BLaER1 treated with 17β-estradiol and CSF1 and Interleukin-3, amounts not matched to agents 10 nM and 100 nM (cell line): Measurements from ENCODE around the gene FBXO41.

Source experiments
- H3K27ac ChIP-seq, 11 experiments: shearing (Covaris generic); formaldehyde crosslinking; 2 replicates each; pipeline ENCODE4 v1.8.1; 2022
- H3K27me3 ChIP-seq, 11 experiments: shearing (Covaris generic); formaldehyde crosslinking; 2 replicates each; pipeline ENCODE4 v1.8.1; 2022
- H3K36me3 ChIP-seq, 11 experiments: shearing (Covaris generic); formaldehyde crosslinking; 2 replicates each; pipeline ENCODE4 v1.8.1; 2022
- H3K4me1 ChIP-seq, 10 experiments: shearing (Covaris generic); formaldehyde crosslinking; 2 replicates each; pipeline ENCODE4 v1.8.1; 2022
- H3K4me2 ChIP-seq, 11 experiments: shearing (Covaris generic); formaldehyde crosslinking; 2 replicates each; pipeline ENCODE4 v1.8.1; 2022
- H3K4me3 ChIP-seq, 10 experiments: shearing (Covaris generic); formaldehyde crosslinking; 2 replicates each; pipeline ENCODE4 v1.8.1; 2022
- H3K9ac ChIP-seq, 11 experiments: shearing (Covaris generic); formaldehyde crosslinking; 2 replicates each; pipeline ENCODE4 v1.8.1; 2022
- H3K9me3 ChIP-seq, 11 experiments: shearing (Covaris generic); formaldehyde crosslinking; replicated peaks in 1 of 11; 2 replicates each; pipeline ENCODE4 v1.8.1; 2022
- H4K20me1 ChIP-seq, 11 experiments: shearing (Covaris generic); formaldehyde crosslinking; 2 replicates each; pipeline ENCODE4 v1.8.1; 2022
- Cebpa-rat ChIP-seq, 11 experiments: shearing (Covaris generic); IDR thresholded peaks; 2 replicates each; pipeline ENCODE4 v1.8.1; 2022

FBXO41 gene

GRCh38 chr2:73218298-73218697, 66.0 kb downstream of the FBXO41 start:
- Histone ChIP-seq H3K4me1 (peaks cover 13 to 23% (median 17%) of the 10 kb centered on the region in 10 experiments), H3K4me3 (no peak overlapping the region), H3K27ac (no peak overlapping the region), H4K20me1 (peaks cover 0 to 56% (median 10%) of the 10 kb centered on the region in 11 experiments; a peak in 11 of 22 replicates), H3K9me3 (no peaks in the 10 kb centered on the region), H3K4me2 (no peak overlapping the region), H3K36me3 (peaks cover 33 to 57% (median 47%) of the 10 kb centered on the region in 11 experiments), H3K9ac (peak overlapping the region in 1 of 11 experiments; percentile 4; a peak in 1 of 22 replicates), H3K27me3 (no peaks in the 10 kb centered on the region)
- no peak for TF ChIP-seq Cebpa-rat (IDR thresholded peaks at IDR 0.05)

- Histone ChIP-seq H3K4me2 (no peak overlapping the region), H3K36me3 (peaks cover 28 to 52% (median 42%) of the 10 kb centered on the region in 11 experiments), H3K27ac (no peak overlapping the region), H3K9ac (no peak overlapping the region), H3K4me3 (no peak overlapping the region), H3K9me3 (no peaks in the 10 kb centered on the region), H3K27me3 (no peaks in the 10 kb centered on the region), H3K4me1 (peaks cover 18 to 28% (median 21%) of the 10 kb centered on the region in 10 experiments), H4K20me1 (peaks cover 0 to 56% (median 10%) of the 10 kb centered on the region in 11 experiments; a peak in 11 of 22 replicates)
- no peak for TF ChIP-seq Cebpa-rat (IDR thresholded peaks at IDR 0.05)
These were observed 66.5 kb downstream of the FBXO41 start for GRCh38 chr2:73217826-73218225.

- Histone ChIP-seq H3K4me2 (no peak overlapping the region), H3K4me3 (no peak overlapping the region), H3K4me1 (peaks cover 21 to 35% (median 28%) of the 10 kb centered on the region in 10 experiments), H3K36me3 (peaks cover 21 to 45% (median 36%) of the 10 kb centered on the region in 11 experiments), H4K20me1 (peaks cover 0 to 56% (median 10%) of the 10 kb centered on the region in 11 experiments; a peak in 11 of 22 replicates), H3K9me3 (no peaks in the 10 kb centered on the region), H3K9ac (no peak overlapping the region), H3K27me3 (no peaks in the 10 kb centered on the region), H3K27ac (no peak overlapping the region)
- TF ChIP-seq Cebpa-rat (IDR thresholded peaks at IDR 0.05), result peak in 1 of 11 experiments; percentile 33; a peak in 1 of 22 replicates
These were observed 67.1 kb downstream of the FBXO41 start for GRCh38 chr2:73217160-73217559.

- Histone ChIP-seq H3K9ac (peak overlapping the region in 8 of 11 experiments; percentile 81 to 97 (median 93); a peak in 8 of 22 replicates), H4K20me1 (peaks cover 0 to 50% (median 10%) of the 10 kb centered on the region in 11 experiments; a peak in 11 of 22 replicates), H3K27me3 (no peaks in the 10 kb centered on the region), H3K4me2 (peak overlapping the region; percentile 74 to 96 (median 88)), H3K9me3 (no peaks in the 10 kb centered on the region), H3K4me3 (peak overlapping the region; percentile 76 to 93 (median 82); a peak in 15 of 20 replicates), H3K36me3 (peaks cover 4 to 26% (median 17%) of the 10 kb centered on the region in 11 experiments; a peak in 14 of 22 replicates), H3K4me1 (peaks cover 21 to 38% (median 32%) of the 10 kb centered on the region in 10 experiments), H3K27ac (0 out of 22 replicates have a peak overlapping the region, but pooled peaks of 3 of the 11 experiments have one; percentile 97 to 98 (median 97))
- no peak for TF ChIP-seq Cebpa-rat (IDR thresholded peaks at IDR 0.05)
These were observed 69.0 kb downstream of the FBXO41 start for GRCh38 chr2:73215254-73215653.

- Histone ChIP-seq H3K27ac (peak within 1 kb of the TSS; percentile 66 to 98 (median 93)), H3K36me3 (peaks cover 0 to 17% (median 9%) of the 10 kb centered on the region in 11 experiments; a peak in 12 of 22 replicates), H3K9ac (peak within 1 kb of the TSS; percentile 81 to 97 (median 92)), H3K27me3 (no peaks in the 10 kb centered on the region), H4K20me1 (peaks cover 0 to 45% (median 10%) of the 10 kb centered on the region in 11 experiments; a peak in 10 of 22 replicates), H3K4me3 (peak within 1 kb of the TSS; percentile 76 to 93 (median 82)), H3K4me1 (peaks cover 21 to 38% (median 32%) of the 10 kb centered on the region in 10 experiments), H3K4me2 (peak within 1 kb of the TSS; percentile 74 to 96 (median 88)), H3K9me3 (no peaks in the 10 kb centered on the region)
- no peak for TF ChIP-seq Cebpa-rat (IDR thresholded peaks at IDR 0.05)
These were observed 69.9 kb downstream of the FBXO41 start, which contains the start of gene SMYD5 for GRCh38 chr2:73214120-73215035. Gene SMYD5, plus strand, starts transcription at chr2:73214245. Its CDS starts 22 bp downstream, at chr2:73214267.

GRCh38 chr2:73212448-73213176, 71.7 kb downstream of the FBXO41 start:
- Histone ChIP-seq H3K36me3 (no peaks in the 10 kb centered on the region), H3K27me3 (no peaks in the 10 kb centered on the region), H3K27ac (peak overlapping the region in 3 of 11 experiments; percentile 90 to 98 (median 95); a peak in 4 of 22 replicates), H3K4me3 (peak overlapping the region in 3 of 10 experiments; percentile 80 to 89 (median 80); a peak in 4 of 20 replicates), H3K9me3 (no peaks in the 10 kb centered on the region), H4K20me1 (peaks cover 0 to 27% (median 0%) of the 10 kb centered on the region in 11 experiments; a peak in 5 of 22 replicates), H3K4me1 (peaks cover 21 to 38% (median 32%) of the 10 kb centered on the region in 10 experiments), H3K9ac (peak overlapping the region in 8 of 11 experiments; percentile 90 to 97 (median 93); a peak in 15 of 22 replicates), H3K4me2 (peak overlapping the region; percentile 74 to 96 (median 88))
- TF ChIP-seq Cebpa-rat (IDR thresholded peaks at IDR 0.05), result no peak

GRCh38 chr2:73212098-73212447, 72.2 kb downstream of the FBXO41 start:
- Histone ChIP-seq H3K27ac (no peak overlapping the region), H3K4me3 (no peak overlapping the region), H3K4me2 (peak overlapping the region in 8 of 11 experiments; percentile 78 to 96 (median 88); a peak in 12 of 22 replicates), H3K36me3 (no peaks in the 10 kb centered on the region), H3K9ac (no peak overlapping the region; a peak in 2 of 22 replicates), H3K27me3 (no peaks in the 10 kb centered on the region), H4K20me1 (peaks cover 0 to 22% (median 0%) of the 10 kb centered on the region in 11 experiments; a peak in 3 of 22 replicates), H3K4me1 (peaks cover 21 to 37% (median 32%) of the 10 kb centered on the region in 10 experiments), H3K9me3 (no peaks in the 10 kb centered on the region)
- TF ChIP-seq Cebpa-rat (IDR thresholded peaks at IDR 0.05), result no peak

- H3K27ac ChIP-seq, result no peak overlapping the region
- no peaks in the 10 kb centered on the region for H3K9me3 ChIP-seq
- H3K36me3 ChIP-seq, result no peaks in the 10 kb centered on the region
- H3K4me1 ChIP-seq, result peaks cover 26 to 34% (median 31%) of the 10 kb centered on the region in 10 experiments
- no peak overlapping the region for H3K4me2 ChIP-seq
- peaks cover 0 to 8% (median 0%) of the 10 kb centered on the region in 11 experiments; a peak in 2 of 22 replicates for H4K20me1 ChIP-seq
- H3K27me3 ChIP-seq, result no peaks in the 10 kb centered on the region
- H3K4me3 ChIP-seq, result no peak overlapping the region
- no peak for TF ChIP-seq Cebpa-rat (IDR thresholded peaks at IDR 0.05)
- no peak overlapping the region for H3K9ac ChIP-seq
These were observed 73.6 kb downstream of the FBXO41 start for GRCh38 chr2:73210696-73211095.
